Measurements from ENCODE around the gene RTEL1. TPM values are rescaled to one million over a fixed set of nuclear protein-coding genes. Genes with fewer than 3 reads are reported as not detected.
A peak's percentile ranks its signal among the peaks of the same experiment; 100 is the strongest.

Gene RTEL1
- total RNA-seq, 2 experiments from 2014 or later: 25.5 to 27.6 TPM

DNA sequence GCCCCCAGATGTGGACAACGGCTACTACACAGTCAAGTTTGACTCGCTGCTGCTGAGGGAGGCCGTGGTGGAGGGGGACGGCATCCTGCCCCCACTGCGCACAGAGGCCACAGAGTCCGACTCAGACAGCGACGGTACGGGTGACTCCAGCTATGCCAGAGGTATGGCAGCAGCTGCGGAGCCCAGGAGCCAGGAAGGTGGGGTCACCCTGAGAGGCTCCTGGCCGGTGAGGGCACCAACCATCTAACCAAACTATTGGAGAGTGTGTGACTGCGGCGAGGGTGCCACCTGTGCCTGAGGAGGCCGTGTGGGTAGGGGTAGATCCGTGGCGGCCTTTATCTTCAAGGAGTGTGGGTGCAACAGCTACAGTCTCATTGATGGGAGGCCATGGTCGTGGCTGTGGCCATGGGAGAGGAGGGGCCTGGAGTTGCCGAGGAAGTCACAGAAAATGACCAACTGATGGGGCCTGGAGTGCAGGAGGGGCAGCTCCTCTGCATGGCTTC lies 75.5 kb downstream of the RTEL1 start:
- no peak overlapping the region for H3K4me3 ChIP-seq (ENCODE audit: low read length)
- H3K4me3 Mint-ChIP-seq: peak overlapping the region; percentile 57
- peaks cover 34% of the 10 kb centered on the region for H3K36me3 Mint-ChIP-seq (ENCODE audit: low read depth)
- H3K27ac ChIP-seq (ENCODE audit: low read depth in 1 of 2, low read length in 2 of 2): no peak overlapping the region
- H3K9me3 ChIP-seq (ENCODE audit: control insufficient read depth in 1 of 2, insufficient read depth in 1 of 2, low read length in 2 of 2): no peaks in the 10 kb centered on the region
- ChIA-PET POLR2A (interaction anchor here (1.4 to 9.9 kb wide), 2 partner anchors 17 to 26 kb away, joined by 4 to 118 read pairs; partner anchors contain the start of genes ARFRP1 and ZGPAT), CTCF (interaction anchor here (6.3 kb wide), 1 partner anchor 26 kb away, joined by 44 read pairs; the partner anchor contains the start of genes ARFRP1 and ZGPAT)
- no peak for DNase-seq
- no peaks in the 10 kb centered on the region for H3K9me3 Mint-ChIP-seq
- no peak for TF ChIP-seq CTCF (IDR thresholded peaks at IDR 0.05)
- H3K4me1 Mint-ChIP-seq (ENCODE audit: low read depth): peaks cover 26% of the 10 kb centered on the region
- no peak overlapping the region for H3K27ac Mint-ChIP-seq
- no peaks in the 10 kb centered on the region for H3K27me3 Mint-ChIP-seq
- intact Hi-C loops (cut with DNase I, micrococcal nuclease): loop anchor here in 1 of 2 experiments (10.0 kb wide), 1 partner anchor 79 kb away; the partner anchor contains the start of genes RTEL1 and STMN3
- no peaks in the 10 kb centered on the region for H3K27me3 ChIP-seq (ENCODE audit: control insufficient read depth in 1 of 2, insufficient read depth in 2 of 2, low read length in 2 of 2)
- peaks cover 44% of the 10 kb centered on the region for H3K36me3 ChIP-seq (ENCODE audit: insufficient read depth, low read length)
- H3K4me1 ChIP-seq (ENCODE audit: insufficient read depth, low read length): peaks cover 76% of the 10 kb centered on the region
- no peak for ATAC-seq (ENCODE audit: poor library complexity)

- intact Hi-C loops (cut with DNase I, micrococcal nuclease): loop anchor here in 1 of 2 experiments (10.0 kb wide), 1 partner anchor 80 kb away; the partner anchor contains the start of genes RTEL1 and STMN3
- TF ChIP-seq CTCF (IDR thresholded peaks at IDR 0.05): no peak
- Mint-ChIP-seq H3K9me3 (no peaks in the 10 kb centered on the region), H3K4me3 (peak overlapping the region; percentile 57), H3K36me3 (ENCODE audit: low read depth) (peaks cover 30% of the 10 kb centered on the region), H3K27ac (no peak overlapping the region), H3K4me1 (ENCODE audit: low read depth) (peaks cover 25% of the 10 kb centered on the region), H3K27me3 (no peaks in the 10 kb centered on the region)
- ATAC-seq (ENCODE audit: poor library complexity) (no peak), DNase-seq (no peak)
- Histone ChIP-seq H3K36me3 (ENCODE audit: insufficient read depth, low read length) (peaks cover 49% of the 10 kb centered on the region), H3K4me3 (ENCODE audit: low read length) (no peak overlapping the region), H3K4me1 (ENCODE audit: insufficient read depth, low read length) (peaks cover 76% of the 10 kb centered on the region), H3K9me3 (ENCODE audit: control insufficient read depth in 1 of 2, insufficient read depth in 1 of 2, low read length in 2 of 2) (no peaks in the 10 kb centered on the region), H3K27me3 (ENCODE audit: control insufficient read depth in 1 of 2, insufficient read depth in 2 of 2, low read length in 2 of 2) (no peaks in the 10 kb centered on the region), H3K27ac (ENCODE audit: low read depth in 1 of 2, low read length in 2 of 2) (no peak overlapping the region)
- ChIA-PET POLR2A (interaction anchor here (1.4 to 9.9 kb wide), 2 partner anchors 17 to 27 kb away, joined by 4 to 118 read pairs; partner anchors contain the start of genes ARFRP1 and ZGPAT), CTCF (interaction anchor here (6.3 kb wide), 1 partner anchor 27 kb away, joined by 44 read pairs; the partner anchor contains the start of genes ARFRP1 and ZGPAT)
Observed at GRCh38 chr20:63734111-63734945, 76.2 kb downstream of the RTEL1 start.

Data from CD4-positive, alpha-beta T cell (primary cell).